HEK293T (cell line): ENCODE measurements around the gene SEMA3E.

Experiments used
- ARNT ChIP-seq: fragments of 450-650 bp; IDR thresholded peaks from 2 replicates; pipeline ENCODE4 v1.6.1; 2017; ENCODE audit warnings: mild to moderate bottlenecking
- BHLHE40 ChIP-seq: fragments of 450-650 bp; IDR thresholded peaks from 2 replicates; pipeline ENCODE4 v1.6.1; 2016; ENCODE audit warnings: mild to moderate bottlenecking, moderate library complexity, borderline replicate concordance
- ELF4 ChIP-seq: fragments of 450-650 bp; IDR thresholded peaks from 2 replicates; pipeline ENCODE4 v1.6.1; 2017; ENCODE audit warnings: antibody characterized with exemption
- FOXA1 ChIP-seq: fragments of 450-650 bp; IDR thresholded peaks from 2 replicates; pipeline ENCODE4 v1.6.1; 2016; ENCODE audit warnings: mild to moderate bottlenecking
- FOXK2 ChIP-seq: fragments of 450-650 bp; IDR thresholded peaks from 2 replicates; pipeline ENCODE4 v1.6.1; 2016; ENCODE audit warnings: mild to moderate bottlenecking
- FOXM1 ChIP-seq: fragments of 450-650 bp; IDR thresholded peaks from 2 replicates; pipeline ENCODE4 v1.6.1; 2017; ENCODE audit warnings: mild to moderate bottlenecking, borderline replicate concordance
- HDGF ChIP-seq: fragments of 450-650 bp; IDR thresholded peaks from 2 replicates; pipeline ENCODE4 v1.6.1; 2017; ENCODE audit warnings: antibody characterized with exemption, borderline replicate concordance
- NFRKB ChIP-seq: fragments of 450-650 bp; IDR thresholded peaks from 2 replicates; pipeline ENCODE4 v1.6.1; 2016; ENCODE audit warnings: mild to moderate bottlenecking, moderate library complexity
- SP1 ChIP-seq: fragments of 450-650 bp; IDR thresholded peaks from 2 replicates; pipeline ENCODE4 v1.6.1; 2017
- SUZ12 ChIP-seq: fragments of 450-650 bp; IDR thresholded peaks from 2 replicates; pipeline ENCODE4 v1.6.1; 2016; ENCODE audit warnings: mild to moderate bottlenecking
- TARDBP ChIP-seq: fragments of 450-650 bp; IDR thresholded peaks from 2 replicates; pipeline ENCODE4 v1.6.1; 2016
- ZNF384 ChIP-seq: fragments of 450-650 bp; IDR thresholded peaks from 2 replicates; pipeline ENCODE4 v1.6.1; 2016

DNA sequence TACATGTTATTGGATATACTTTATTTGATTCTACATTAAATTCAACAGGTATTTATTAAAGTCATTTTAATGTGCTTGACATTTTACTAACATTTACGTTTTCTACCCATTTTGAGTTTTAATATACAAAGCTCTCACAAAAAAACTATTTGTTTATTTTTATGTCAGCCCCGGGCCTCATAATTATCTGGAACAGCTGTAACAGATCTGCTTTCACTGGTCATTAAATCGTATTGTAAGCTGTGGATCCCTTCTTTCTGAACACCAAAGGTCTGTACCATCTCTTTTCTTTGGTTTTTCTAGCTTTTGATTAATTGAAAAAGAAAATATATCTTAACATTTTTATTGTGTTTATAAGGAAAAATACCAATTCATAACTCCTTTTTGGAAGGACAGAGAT lies 73.5 kb downstream of the SEMA3E start:
- TF ChIP-seq TARDBP (no peak), HDGF (no peak), BHLHE40 (no peak), FOXM1 (no peak), SP1 (no peak), SUZ12 (no peak), NFRKB (no peak), FOXK2 (no peak), ELF4 (no peak), FOXA1 (no peak), ZNF384 (no peak), ARNT (no peak)
